Measurements from ENCODE around the gene GRB7. TPM values are rescaled to one million over a fixed set of nuclear protein-coding genes. Genes with fewer than 3 reads are reported as not detected.

The GRB7 gene
- total and polyA plus RNA-seq, 9 of the 15 experiments (the other 6 are each of a cell fraction or from before 2014, with no cell fraction given), result 0.04 to 6.2 (median 2.2) TPM

- TF ChIP-seq TAF1 (IDR thresholded peaks at IDR 0.05; ENCODE audit: control insufficient read depth, extremely low read depth, insufficient read depth, low read length, severe bottlenecking), result peak; percentile 29
- peak; percentile 53; the same call in 1 of the 2 replicates for TF ChIP-seq PHF8 (IDR thresholded peaks at IDR 0.05; ENCODE audit: borderline replicate concordance, low read length)
- peak; percentile 88 for TF ChIP-seq FIP1L1 (IDR thresholded peaks at IDR 0.05; ENCODE audit: low read depth, low read length, poor library complexity, severe bottlenecking)
- peak; percentile 85 for TF ChIP-seq SMC3 (conservative IDR thresholded peaks at IDR 0.05; ENCODE audit: insufficient read depth, low read depth, low read length)
- TF ChIP-seq ESRRA (IDR thresholded peaks at IDR 0.05; ENCODE audit: borderline replicate concordance, low read depth), result peak; percentile 56; the same call in 1 of the 2 replicates
- TF ChIP-seq DPF2 (IDR thresholded peaks at IDR 0.05), result peak; percentile 53; the same call in 1 of the 2 replicates
- no peak for TF ChIP-seq CHCHD3 (CRISPR knock-in tag; IDR thresholded peaks at IDR 0.05)
- TF ChIP-seq NONO (IDR thresholded peaks at IDR 0.05; ENCODE audit: low read depth in 2 of 2, low read length in 1 of 2), result peak in 1 of 2 experiments; percentile 71; a peak in 3 of 4 replicates
- peak; percentile 34; the same call in 1 of the 2 replicates for TF ChIP-seq ZBTB17 (CRISPR knock-in tag; IDR thresholded peaks at IDR 0.05)
- peak; percentile 73; the same call in 1 of the 2 replicates for TF ChIP-seq ZNF511 (CRISPR knock-in tag; IDR thresholded peaks at IDR 0.05)
- peak; percentile 88 to 95 for TF ChIP-seq RAD21 (CRISPR knock-in tag; conservative IDR thresholded peaks at IDR 0.05 in 1 of 2, IDR thresholded peaks at IDR 0.05 in 1 of 2)
- TF ChIP-seq RB1 (IDR thresholded peaks at IDR 0.05; ENCODE audit: low read depth), result peak; percentile 81
- peak; percentile 42; the same call in 1 of the 2 replicates for TF ChIP-seq ZNF583 (CRISPR knock-in tag; IDR thresholded peaks at IDR 0.05)
- TF ChIP-seq BHLHE40 (IDR thresholded peaks at IDR 0.05; ENCODE audit: low read length), result peak; percentile 43; the same call in 1 of the 2 replicates
- 0 out of 2 replicates have a peak, but pooled peaks have one; percentile 3 for TF ChIP-seq TAL1 (IDR thresholded peaks at IDR 0.05)
- TF ChIP-seq EGR1 (conservative IDR thresholded peaks at IDR 0.05), result peak; percentile 91
- TF ChIP-seq UBTF (IDR thresholded peaks at IDR 0.05; ENCODE audit: borderline replicate concordance in 1 of 2, low read depth in 2 of 2, low read length in 2 of 2), result no peak; a peak in 1 of 4 replicates
- peak; percentile 61; the same call in 1 of the 2 replicates for TF ChIP-seq ELF1 (tag; IDR thresholded peaks at IDR 0.05)
- no peak for TF ChIP-seq HNRNPLL (IDR thresholded peaks at IDR 0.05; ENCODE audit: low read depth, low read length, poor library complexity, severe bottlenecking)
- 0 out of 2 replicates have a peak, but pooled peaks have one; percentile 34 for TF ChIP-seq NBN (IDR thresholded peaks at IDR 0.05; ENCODE audit: low read depth)
- peak; percentile 72 for TF ChIP-seq GMEB1 (CRISPR knock-in tag; IDR thresholded peaks at IDR 0.05)
- TF ChIP-seq DDX20 (tag; IDR thresholded peaks at IDR 0.05; ENCODE audit: low read depth), result no peak
- TF ChIP-seq CXXC5 (CRISPR knock-in tag; IDR thresholded peaks at IDR 0.05), result peak; percentile 91
Observed at GRCh38 chr17:39754161-39754957, 16.6 kb downstream of the GRB7 start (continued).

Measured in K562 (cell line).